ENCODE data around the gene AFTPH.

AFTPH gene

GRCh38 chr2:64632835-64633819, 109.0 kb downstream of the AFTPH start:
- H3K9me3 ChIP-seq (ENCODE audit: control insufficient read depth, insufficient read depth, low read depth, low read length): no peaks in the 10 kb centered on the region
- H3K36me3 ChIP-seq (ENCODE audit: control insufficient read depth in 2 of 2, insufficient read depth in 1 of 2, low read length in 2 of 2): peaks cover 0 to 35% of the 10 kb centered on the region in 2 experiments; a peak in 2 of 3 replicates
- POLR2A ChIA-PET: interaction anchor here (0.6 kb wide), 1 partner anchor 44 kb away, joined by 5 read pairs; no protein-coding TSS in a partner anchor
- peaks cover 6% of the 10 kb centered on the region; the same call in 1 of the 2 replicates for H3K4me1 ChIP-seq (ENCODE audit: control insufficient read depth, insufficient read depth, low read length)
- H3K4me3 ChIP-seq (ENCODE audit: low read depth, low read length): no peak overlapping the region
- CTCF ChIA-PET: interaction anchor here (0.6 to 1.8 kb wide), 4 partner anchors 13 to 285 kb away, joined by 3 to 6 read pairs (median 3); no protein-coding TSS in a partner anchor
- TF ChIP-seq ZBTB11 (tag by site-specific recombination; conservative IDR thresholded peaks at IDR 0.05; ENCODE audit: low read depth) (no peak), ZNF114 (tag by site-specific recombination; IDR thresholded peaks at IDR 0.05) (no peak), ZNF530 (tag by site-specific recombination; IDR thresholded peaks at IDR 0.05; ENCODE audit: low read depth) (no peak), ZNF621 (tag by site-specific recombination; IDR thresholded peaks at IDR 0.05) (no peak), ZNF560 (tag by site-specific recombination; IDR thresholded peaks at IDR 0.05; ENCODE audit: borderline replicate concordance) (no peak), ZNF302 (tag by site-specific recombination; IDR thresholded peaks at IDR 0.05; ENCODE audit: low read depth) (no peak), ZBTB10 (tag by site-specific recombination; IDR thresholded peaks at IDR 0.05) (no peak), YY2 (tag by site-specific recombination; IDR thresholded peaks at IDR 0.05) (no peak), ZNF768 (tag by site-specific recombination; IDR thresholded peaks at IDR 0.05) (no peak), ZNF18 (tag by site-specific recombination; IDR thresholded peaks at IDR 0.05) (no peak), ZNF513 (tag by site-specific recombination; IDR thresholded peaks at IDR 0.05) (no peak), ZSCAN4 (tag by site-specific recombination; IDR thresholded peaks at IDR 0.05) (no peak)
- H3K27ac ChIP-seq (ENCODE audit: extremely low read depth, low read depth, low read length): no peak overlapping the region
